D721Med (cell line): ENCODE results near the gene UBE2S.

Source experiments
- DNase-seq: peaks from one replicate; pipeline ENCODE4 v3.0.0; 2011; ENCODE audit warnings: low spot score; ENCODE audit not compliant: insufficient read length
- FAIRE-seq: peaks from 2 replicates; lab custom pipeline; 2011; peaks lifted over from hg19 to GRCh38; lab: Jason Lieb, UNC
- CTCF ChIP-seq: IDR thresholded peaks from 2 replicates; pipeline ENCODE4 v1.5.1; 2012; ENCODE audit warnings: mild to moderate bottlenecking, control low read depth; ENCODE audit not compliant: insufficient read depth; ENCODE audit errors: missing control alignments

Gene UBE2S

GRCh38 chr19:55377356-55378131 lies 30.0 kb downstream of the UBE2S start:
- TF ChIP-seq CTCF = no peak
- no peak for FAIRE-seq
- DNase-seq = no peak

- DNase-seq = no peak
- no peak for FAIRE-seq
Observed at GRCh38 chr19:55376241-55376933, 31.2 kb downstream of the UBE2S start, which contains the start of gene TMEM190. Gene TMEM190, plus strand, starts transcription at chr19:55376826. Its CDS starts 28 bp downstream, at chr19:55376854.

GRCh38 chr19:55373993-55374757 lies 33.4 kb downstream of the UBE2S start:
- DNase-seq = no peak
- no peak for TF ChIP-seq CTCF
- no peak for FAIRE-seq

More at GRCh38 chr19:55376241-55376933, 31.2 kb downstream of the UBE2S start, which contains the start of gene TMEM190:
- no peak for TF ChIP-seq CTCF

- no peak for TF ChIP-seq CTCF
- DNase-seq (no peak), FAIRE-seq (no peak)
Observed at GRCh38 chr19:55373306-55373992, 34.1 kb downstream of the UBE2S start.

GRCh38 chr19:55372316-55373081 lies 35.1 kb downstream of the UBE2S start:
- no peak for TF ChIP-seq CTCF
- DNase-seq (no peak), FAIRE-seq (no peak)

GRCh38 chr19:55370305-55370988 lies 37.1 kb downstream of the UBE2S start, which contains the start of gene IL11:
Gene IL11, minus strand, starts transcription at chr19:55370463. Its CDS starts 153 bp downstream, at chr19:55370310.
- TF ChIP-seq CTCF = no peak
- FAIRE-seq (no peak), DNase-seq (no peak)
